HG03045 (cell line): ENCODE results near the gene DAO.

ENCODE experiments used
- ATAC-seq: cut with Tn5 transposase; IDR thresholded peaks from one replicate; pipeline ENCODE4 v1.9.1; 2021; ENCODE audit warnings: mild to moderate bottlenecking, moderate library complexity; ENCODE audit not compliant: unreplicated experiment

The DAO gene

DNA sequence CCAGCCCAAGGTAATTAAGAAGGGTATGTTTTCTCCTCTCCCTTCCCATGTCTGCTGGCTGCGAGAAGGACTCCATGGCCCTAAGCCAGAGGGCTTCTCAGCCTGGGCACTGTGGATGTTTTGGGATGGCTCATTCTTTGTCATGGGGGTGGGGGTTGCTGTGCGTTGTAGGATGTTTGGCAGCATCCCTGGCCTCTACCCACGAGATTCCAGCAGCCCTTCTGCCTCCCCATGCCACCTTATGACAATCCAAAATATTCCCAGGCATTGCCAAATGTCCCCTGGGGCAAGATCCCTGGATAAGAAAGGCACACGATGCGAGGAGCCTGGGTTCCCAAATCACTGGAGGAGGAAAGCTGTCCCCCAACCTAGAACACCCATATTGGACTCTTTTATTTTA is 36.4 kb downstream of the DAO start:
- ATAC-seq: no peak

DNA sequence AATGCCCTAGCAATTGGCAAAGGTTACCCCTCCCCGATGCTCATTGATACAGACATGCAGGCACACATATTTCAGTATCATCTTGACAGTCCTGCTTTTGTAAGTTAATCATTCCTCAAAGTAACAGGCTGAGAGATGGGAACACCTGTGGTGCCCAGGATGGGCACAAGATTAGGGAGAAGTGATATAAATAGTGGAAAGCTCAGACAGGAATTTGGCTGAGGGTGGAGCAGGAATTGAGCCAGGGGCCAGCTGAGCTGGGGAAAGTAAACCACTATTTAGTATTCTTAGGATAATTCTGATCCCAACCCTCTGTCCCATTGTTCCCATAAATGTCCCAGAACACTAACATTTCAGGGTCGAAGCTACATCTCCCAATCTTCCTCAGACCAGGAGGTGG is 38.3 kb downstream of the DAO start:
- no peak for ATAC-seq

DNA sequence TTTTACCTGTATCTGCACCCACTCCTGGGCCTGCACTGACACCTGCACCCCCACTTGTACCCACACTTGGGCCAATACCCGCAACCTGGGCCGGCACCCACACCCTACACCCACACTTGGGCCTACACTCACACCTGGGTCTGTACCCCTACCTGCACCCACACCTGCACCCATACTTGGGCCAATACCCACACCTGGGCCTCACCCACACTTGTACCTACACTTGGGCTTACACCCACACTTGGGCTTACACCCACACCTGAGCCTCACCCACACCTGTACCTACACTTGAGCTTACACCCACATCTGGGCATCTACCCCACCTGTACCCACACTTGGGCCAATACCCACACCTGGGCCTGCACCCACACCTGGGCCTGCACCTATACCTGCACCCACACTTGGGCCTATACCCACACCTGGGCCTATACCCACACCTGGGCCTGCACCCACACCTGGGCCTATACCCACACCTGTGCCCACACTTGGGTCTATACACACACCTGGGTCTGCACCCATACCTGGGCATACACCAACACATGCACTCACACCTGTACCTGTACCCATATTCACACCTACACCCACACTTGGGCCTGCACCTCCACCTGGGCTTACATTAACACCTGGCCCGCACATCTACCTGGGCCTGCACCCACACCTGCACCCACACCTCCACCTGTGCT is 39.2 kb downstream of the DAO start:
- ATAC-seq: no peak

DNA sequence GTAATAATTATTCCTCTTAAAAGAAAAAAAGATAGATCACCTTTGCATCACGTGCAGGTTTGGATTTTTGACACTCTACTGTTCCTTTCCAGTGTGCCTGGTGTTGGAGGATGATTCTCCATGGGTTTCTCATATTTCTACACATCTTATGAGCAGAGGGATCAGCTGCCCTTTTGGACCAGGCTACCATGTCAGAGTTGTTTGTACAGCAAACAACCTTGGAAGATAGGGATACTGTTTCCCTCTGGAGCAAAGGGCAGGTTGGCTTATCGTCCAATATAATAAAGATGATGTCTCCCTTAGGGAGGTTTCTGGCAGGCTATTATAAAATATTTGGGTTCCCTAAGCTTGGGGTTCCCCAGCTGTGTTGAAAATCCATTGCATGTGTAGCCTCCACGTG is 42.1 kb downstream of the DAO start:
- ATAC-seq: no peak

DNA sequence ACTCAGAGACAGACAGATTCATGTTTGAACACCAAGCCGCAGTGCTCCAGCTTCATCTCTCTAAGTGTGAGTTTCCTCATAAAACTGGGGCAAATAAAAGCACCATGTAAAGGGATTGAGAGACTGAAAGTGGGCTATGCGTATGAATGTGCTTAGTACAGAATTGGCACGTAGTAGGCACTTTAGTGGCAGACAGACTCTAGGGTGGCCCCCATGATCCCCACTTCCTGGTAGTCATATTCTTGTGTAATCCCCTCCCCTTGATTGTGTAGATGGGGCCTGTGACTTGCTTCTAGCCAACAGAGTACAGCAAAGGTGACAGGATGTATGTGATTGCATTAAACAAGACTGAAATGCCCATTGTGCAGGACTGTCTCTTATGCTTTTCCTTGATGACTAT is 43.0 kb downstream of the DAO start:
- no peak for ATAC-seq

DNA sequence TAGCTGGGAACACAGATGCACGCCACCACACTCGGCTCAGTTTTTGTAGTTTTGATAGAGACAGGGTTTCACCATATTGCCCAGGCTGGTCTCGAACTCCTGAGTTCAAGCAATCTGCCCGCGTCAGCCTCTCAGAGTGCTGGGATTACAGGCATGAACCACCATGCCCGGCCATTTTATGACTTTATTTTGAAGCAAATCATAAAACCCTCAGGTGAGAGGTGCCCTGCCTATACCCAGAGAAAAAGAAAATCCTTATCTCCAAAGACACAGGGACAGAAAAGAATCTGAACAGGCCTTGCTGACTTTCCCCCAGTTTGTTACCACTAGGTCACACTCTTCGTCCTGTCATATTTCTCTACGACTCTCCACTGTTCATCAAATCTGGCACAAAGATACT is 48.8 kb downstream of the DAO start:
- no peak for ATAC-seq

DNA sequence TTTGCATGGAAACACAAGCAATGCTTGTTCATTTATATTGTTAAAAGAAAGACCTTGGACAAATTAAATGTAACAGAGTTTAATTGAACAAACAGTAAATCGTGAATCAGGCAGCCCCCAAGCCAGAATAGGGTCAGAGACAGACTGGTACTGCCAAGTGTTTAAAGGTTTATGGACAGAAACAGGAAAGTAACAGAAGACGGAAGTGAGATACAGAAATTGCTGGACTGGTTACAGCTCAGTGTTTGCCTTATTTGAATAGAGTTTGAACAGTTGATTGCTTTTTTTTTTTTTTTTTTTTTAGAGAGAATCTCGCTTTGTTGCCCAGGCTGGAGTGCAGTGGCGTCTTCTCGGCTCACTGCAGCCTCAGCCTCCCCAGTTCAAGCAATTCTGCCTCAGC is 50.3 kb downstream of the DAO start:
- ATAC-seq: no peak

DNA sequence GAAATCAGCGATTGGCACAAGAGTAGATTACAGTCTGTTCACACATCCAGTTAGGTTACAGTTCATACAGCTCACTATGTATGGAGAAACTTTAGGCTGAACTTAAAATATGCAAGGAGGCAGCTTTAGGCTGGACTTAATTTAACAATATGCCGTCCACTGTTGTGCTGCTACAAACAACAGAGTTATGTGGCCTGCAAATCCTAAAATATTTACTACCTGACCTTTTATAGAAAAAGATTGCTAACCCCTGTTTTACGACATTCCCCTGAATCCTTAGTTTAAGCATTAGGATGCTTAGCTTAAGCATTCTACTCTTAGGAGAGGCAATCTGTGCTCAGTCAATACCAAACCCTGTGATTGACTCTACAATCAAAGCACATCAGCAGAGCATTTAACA is 50.9 kb downstream of the DAO start:
- no peak for ATAC-seq

DNA sequence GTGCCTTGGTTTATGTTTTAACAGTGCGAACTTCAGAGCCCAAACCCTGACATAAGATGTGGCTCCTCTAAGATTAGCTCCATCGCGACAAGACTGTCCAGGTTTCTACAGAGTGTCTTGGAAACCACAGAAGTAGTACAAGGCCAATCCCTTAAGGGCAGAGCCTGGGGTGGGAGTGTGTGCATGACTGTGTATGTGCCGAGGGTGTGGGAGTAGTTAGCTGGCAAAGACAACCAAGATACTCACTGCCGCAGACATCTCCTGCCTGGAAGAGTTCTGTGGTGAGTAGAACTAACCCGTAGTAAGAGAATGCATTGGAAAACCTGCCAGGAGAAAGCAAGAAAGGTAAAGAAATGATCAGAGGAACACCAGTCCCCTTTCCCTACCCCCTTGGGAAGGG is 54.1 kb downstream of the DAO start:
- ATAC-seq: no peak

DNA sequence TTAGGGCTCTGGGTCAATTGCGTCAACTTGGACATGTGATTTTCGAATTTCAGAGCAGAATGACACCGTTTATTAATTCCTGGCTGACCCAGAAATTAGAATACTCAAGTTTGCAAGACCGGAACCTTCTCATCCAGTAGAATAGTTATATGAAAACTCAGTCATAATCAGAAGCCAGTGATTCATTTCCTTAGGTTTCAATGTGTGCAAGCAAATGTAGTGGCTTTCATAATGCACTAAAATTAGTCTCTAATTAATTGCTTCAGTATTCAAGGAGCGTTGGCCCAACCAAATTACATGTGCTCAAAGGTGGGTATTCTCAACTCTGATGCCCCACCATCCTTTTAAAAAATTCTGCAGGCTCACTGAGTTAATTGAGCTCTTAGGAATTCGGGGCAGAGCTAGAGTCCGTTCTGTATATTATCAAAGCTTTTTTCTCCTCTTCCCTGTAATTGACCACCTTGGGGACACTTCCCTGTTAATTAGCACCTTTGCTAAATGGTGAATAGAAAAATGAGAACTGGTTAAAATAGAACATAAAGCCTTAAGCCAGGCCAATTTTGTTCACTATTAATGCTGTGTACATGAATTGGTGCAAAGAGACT is 55.4 kb downstream of the DAO start:
- no peak for ATAC-seq

DNA sequence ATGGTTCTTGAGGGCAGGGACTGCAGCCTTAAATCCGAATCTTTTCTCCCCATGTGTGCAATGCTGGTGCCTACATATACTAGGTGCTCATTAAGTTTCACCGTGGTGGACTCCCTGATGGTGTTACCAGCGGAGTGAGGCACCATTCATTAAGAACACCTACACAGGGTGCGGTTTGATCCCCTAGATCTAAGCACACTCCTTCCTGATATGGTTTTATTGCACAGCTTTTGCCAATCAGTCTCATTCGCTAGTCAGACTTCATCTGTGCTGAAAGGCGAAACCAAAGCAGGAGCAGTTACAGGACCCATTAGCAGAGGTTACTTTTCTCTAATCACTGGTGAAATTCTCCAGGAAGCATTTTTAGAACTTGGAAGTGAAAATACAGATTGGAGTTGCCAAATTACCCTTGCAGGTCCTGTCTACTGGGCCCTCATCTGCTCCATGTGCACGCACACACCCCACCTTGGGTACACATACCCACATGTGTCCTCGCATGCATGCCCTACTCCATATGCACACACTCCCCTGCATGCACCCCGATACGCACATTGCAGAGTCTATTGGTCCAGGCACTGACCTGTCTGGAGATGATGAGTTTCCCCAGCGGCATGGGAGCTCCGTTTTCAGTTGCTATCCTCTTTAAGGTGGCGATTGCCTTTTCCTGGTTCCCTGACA is 58.5 kb downstream of the DAO start:
- no peak for ATAC-seq

DNA sequence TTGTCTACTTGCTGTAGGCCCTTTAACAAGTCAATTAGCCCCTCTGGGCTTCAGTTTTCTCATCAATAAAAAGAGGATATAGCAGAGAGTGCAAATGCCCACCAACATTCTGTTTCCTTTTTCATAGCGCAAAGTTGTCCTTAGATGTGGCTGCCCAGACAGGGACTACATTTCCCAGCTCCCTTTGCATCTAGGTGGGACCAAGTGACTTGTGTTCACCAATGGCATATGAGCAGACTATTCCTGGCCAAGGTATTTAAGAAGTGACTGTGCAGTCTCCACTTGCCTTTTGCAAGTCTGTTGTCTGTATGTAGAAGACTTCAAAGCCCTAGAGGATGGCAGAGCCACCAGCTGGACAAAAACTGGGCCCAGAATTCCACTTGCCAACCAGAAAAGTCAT is 59.7 kb downstream of the DAO start:
- no peak for ATAC-seq

DNA sequence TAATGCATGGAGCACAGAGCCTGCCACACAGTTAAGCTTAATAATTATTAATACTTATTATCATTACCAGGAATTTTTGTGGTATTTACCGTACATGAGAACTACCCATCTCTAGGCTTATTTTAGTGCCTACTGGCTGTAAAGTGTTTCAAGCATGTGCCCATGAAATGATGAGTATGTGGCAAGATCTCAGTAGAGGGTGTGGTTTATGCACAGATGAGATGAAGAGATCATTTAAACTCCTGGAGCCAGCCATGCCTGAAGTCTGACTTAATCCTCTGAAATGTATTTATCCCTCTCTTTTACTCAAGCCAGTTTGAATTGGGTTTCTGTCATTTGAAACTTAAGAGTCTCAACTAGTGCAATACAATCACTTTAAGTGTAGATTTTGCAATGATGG is 60.2 kb downstream of the DAO start:
- ATAC-seq: no peak

DNA sequence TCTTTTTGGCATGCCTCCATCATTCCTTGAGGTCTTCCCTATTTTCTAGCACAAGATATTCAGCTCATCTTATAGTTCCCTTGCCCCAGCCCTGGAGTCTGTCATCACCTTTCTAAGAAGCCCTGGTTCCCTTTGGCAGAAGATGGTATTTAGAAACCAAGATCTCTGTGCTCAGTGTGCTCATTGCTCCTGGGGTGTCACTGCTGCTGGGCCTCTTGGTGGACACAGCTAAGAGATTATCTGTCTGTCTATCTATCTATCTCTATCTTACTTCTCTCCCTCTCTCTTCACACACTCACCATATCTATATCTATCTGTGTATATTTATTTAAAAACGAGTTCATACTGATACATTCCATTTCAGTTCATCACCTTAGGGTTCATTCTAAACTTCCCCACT is 67.2 kb downstream of the DAO start:
- no peak for ATAC-seq

DNA sequence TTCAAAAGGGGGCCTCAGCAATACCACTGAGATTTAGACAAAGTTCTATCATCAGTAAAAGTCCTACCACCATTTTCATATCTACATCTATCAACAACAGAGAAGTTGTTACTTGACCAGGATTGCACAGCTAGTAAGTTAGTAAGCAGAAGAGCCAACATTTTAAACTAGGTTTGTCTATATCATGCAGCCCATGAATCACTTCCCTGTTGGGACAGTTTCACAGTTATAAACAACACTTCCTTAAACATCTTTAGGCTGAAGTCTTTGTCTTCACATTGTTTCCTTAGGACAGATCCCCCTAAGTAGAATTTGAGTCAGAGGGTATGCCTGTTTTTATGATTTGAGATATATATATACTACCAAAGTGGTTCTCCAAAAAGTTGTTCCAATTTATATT is 68.5 kb downstream of the DAO start:
- no peak for ATAC-seq

DNA sequence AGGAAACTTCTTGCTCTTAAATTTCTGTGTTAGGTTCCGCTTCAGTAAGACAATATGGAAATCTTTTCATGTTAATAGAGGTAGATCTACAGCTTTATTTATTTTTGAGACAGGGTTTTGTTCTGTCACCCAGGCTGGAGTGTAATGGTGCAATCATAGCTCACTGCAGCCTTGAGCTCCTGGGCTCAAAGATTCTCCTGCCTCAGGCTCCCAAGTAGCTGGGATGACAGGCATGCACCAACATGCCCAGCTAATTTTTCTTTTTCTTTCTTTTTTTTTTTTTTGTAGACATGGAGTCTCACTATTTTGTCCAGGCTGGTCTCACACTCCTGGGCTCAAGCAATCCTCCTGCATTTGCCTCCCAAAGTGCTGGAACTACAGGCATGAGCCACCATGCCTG is 70.1 kb downstream of the DAO start:
- ATAC-seq: no peak
